ENCODE results near the gene NINJ1.
"Not testable (repeated sequence)": the region's sequence is repeated elsewhere in the genome, so short reads cannot be mapped to it uniquely, and the experiment has no call there.

GRCh38 chr9:93101086-93101485 is 33.0 kb downstream of the NINJ1 start:
- TF ChIP-seq POLR2A (IDR thresholded peaks at IDR 0.05): not testable (repeated sequence)
- TF ChIP-seq, protein P1, sequence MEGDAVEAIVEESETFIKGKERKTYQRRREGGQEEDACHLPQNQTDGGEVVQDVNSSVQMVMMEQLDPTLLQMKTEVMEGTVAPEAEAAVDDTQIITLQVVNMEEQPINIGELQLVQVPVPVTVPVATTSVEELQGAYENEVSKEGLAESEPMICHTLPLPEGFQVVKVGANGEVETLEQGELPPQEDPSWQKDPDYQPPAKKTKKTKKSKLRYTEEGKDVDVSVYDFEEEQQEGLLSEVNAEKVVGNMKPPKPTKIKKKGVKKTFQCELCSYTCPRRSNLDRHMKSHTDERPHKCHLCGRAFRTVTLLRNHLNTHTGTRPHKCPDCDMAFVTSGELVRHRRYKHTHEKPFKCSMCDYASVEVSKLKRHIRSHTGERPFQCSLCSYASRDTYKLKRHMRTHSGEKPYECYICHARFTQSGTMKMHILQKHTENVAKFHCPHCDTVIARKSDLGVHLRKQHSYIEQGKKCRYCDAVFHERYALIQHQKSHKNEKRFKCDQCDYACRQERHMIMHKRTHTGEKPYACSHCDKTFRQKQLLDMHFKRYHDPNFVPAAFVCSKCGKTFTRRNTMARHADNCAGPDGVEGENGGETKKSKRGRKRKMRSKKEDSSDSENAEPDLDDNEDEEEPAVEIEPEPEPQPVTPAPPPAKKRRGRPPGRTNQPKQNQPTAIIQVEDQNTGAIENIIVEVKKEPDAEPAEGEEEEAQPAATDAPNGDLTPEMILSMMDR (IDR thresholded peaks at IDR 0.05): not testable (repeated sequence)
